Lung (tissue), 12 donors: ENCODE results near the gene RPP30. TPM values are rescaled to one million over a fixed set of nuclear protein-coding genes. Genes with fewer than 3 reads are reported as not detected.

Experiments
- ATAC-seq: fragments of 200-7000 bp; cut with Tn5 transposase; one replicate; pipeline ENCODE4 v1.9.1; 2020; ENCODE audit warnings: moderate number of reproducible peaks; ENCODE audit not compliant: insufficient read depth, low FRiP score
- DNase-seq, 3 donors: peaks; one replicate each; pipeline ENCODE4 v3.0.0-alpha.2; 2013 to 2017
- H3K27ac ChIP-seq, 2 donors: one replicate each; pipeline ENCODE4 v1.5.1; 2013; ENCODE audit warnings: mild to moderate bottlenecking in 2 of 2, moderate library complexity in 2 of 2, control low read depth in 1 of 2, inconsistent platforms in 1 of 2, low read depth in 1 of 2, low read length in 1 of 2
- H3K27me3 ChIP-seq, 3 donors: one replicate each; pipeline ENCODE4 v1.5.1; 2013; ENCODE audit warnings: low read length in 2 of 3; ENCODE audit not compliant: control insufficient read depth in 3 of 3, insufficient read depth in 3 of 3
- H3K36me3 ChIP-seq, 4 donors: one replicate each; pipeline ENCODE4 v1.5.1; 2013; ENCODE audit warnings: low read length in 4 of 4, mild to moderate bottlenecking in 1 of 4, moderate library complexity in 1 of 4; ENCODE audit not compliant: control insufficient read depth in 4 of 4, insufficient read depth in 4 of 4
- H3K4me1 ChIP-seq, 5 donors: one replicate each; pipeline ENCODE4 v1.5.1; 2013; ENCODE audit warnings: low read length in 5 of 5, mild to moderate bottlenecking in 2 of 5, moderate library complexity in 1 of 5; ENCODE audit not compliant: control insufficient read depth in 5 of 5, insufficient read depth in 5 of 5
- H3K4me3 ChIP-seq: one replicate; pipeline ENCODE4 v1.5.1; 2013; ENCODE audit warnings: mild to moderate bottlenecking, control low read depth, moderate library complexity
- H3K9ac ChIP-seq, 2 donors: one replicate each; pipeline ENCODE4 v1.5.1; 2013; ENCODE audit warnings: low read length in 2 of 2, control low read depth in 1 of 2; ENCODE audit not compliant: insufficient read depth in 1 of 2
- H3K9me3 ChIP-seq, 4 donors: one replicate each; pipeline ENCODE4 v1.5.1; 2013; ENCODE audit warnings: low read length in 3 of 4, mild to moderate bottlenecking in 1 of 4, moderate library complexity in 1 of 4; ENCODE audit not compliant: control insufficient read depth in 4 of 4, insufficient read depth in 3 of 4
- WGBS, 2 donors: extraction: QIAGEN DNeasy Blood & Tissue Kit; methylation state at CpG; one replicate each; pipeline ENCODE4 v1.1.7; 2013; 5-methylcytosine and 5-hydroxymethylcytosine counted together
- polyA plus RNA-seq, 2 donors: library from polyadenylated mRNA; stranded (reverse); fragments of 200-250 nt; gene quantifications; one replicate each; pipeline ENCODE4 v1.2.1, GENCODE V29; 2013
- total RNA-seq, 2 donors: library from RNA; depleted of rRNA in 1 of 2; stranded (reverse); fragments of >200 nt in 1 of 2; gene quantifications; one replicate each; pipeline ENCODE4 v1.2.1, GENCODE V29; 2014 to 2021
- TF ChIP-seq, protein P1 (sequence below): IDR thresholded peaks from 2 replicates; pipeline ENCODE4 v1.5.1; 2012; ENCODE audit warnings: mild to moderate bottlenecking; ENCODE audit errors: control extremely low read depth, extremely low read depth
- donor health status: control.
- donor health status: control.
- donor health status: Bipolar disorder and iron deficiency.
- donor health status: healthy.
- donor health status: DM: yes; HTN: yes; CAD: no.

The RPP30 gene
- total and polyA plus RNA-seq, 4 donors, result 20.7 to 43.5 (median 31.9) TPM

DNA sequence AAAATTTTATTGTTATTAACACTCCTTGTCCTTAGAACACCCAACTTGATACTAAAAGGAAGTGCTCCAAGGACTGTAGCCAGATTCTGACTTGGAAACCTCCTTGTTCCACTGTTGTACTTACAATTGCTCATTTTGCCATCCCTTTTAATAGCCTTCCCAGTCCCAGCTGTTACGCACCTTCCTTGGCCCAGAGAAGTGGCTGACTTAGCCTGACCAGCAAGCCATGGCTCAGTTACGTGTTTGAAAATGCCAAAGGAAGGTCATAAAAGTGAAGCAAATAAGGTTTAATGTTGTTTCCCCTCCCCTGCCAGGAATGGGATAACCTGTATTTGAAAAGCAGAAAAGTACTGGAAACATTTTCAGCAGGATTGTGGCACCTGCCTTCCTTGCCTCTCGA lies 52.8 kb downstream of the RPP30 start:
- Histone ChIP-seq H3K9ac (no peak overlapping the region), H3K27ac (no peak overlapping the region), H3K36me3 (no peaks in the 10 kb centered on the region), H3K4me1 (peaks cover 0 to 9% (median 3%) of the 10 kb centered on the region in 5 donors), H3K4me3 (no peak overlapping the region), H3K27me3 (no peaks in the 10 kb centered on the region), H3K9me3 (no peaks in the 10 kb centered on the region)
- TF ChIP-seq, protein P1, sequence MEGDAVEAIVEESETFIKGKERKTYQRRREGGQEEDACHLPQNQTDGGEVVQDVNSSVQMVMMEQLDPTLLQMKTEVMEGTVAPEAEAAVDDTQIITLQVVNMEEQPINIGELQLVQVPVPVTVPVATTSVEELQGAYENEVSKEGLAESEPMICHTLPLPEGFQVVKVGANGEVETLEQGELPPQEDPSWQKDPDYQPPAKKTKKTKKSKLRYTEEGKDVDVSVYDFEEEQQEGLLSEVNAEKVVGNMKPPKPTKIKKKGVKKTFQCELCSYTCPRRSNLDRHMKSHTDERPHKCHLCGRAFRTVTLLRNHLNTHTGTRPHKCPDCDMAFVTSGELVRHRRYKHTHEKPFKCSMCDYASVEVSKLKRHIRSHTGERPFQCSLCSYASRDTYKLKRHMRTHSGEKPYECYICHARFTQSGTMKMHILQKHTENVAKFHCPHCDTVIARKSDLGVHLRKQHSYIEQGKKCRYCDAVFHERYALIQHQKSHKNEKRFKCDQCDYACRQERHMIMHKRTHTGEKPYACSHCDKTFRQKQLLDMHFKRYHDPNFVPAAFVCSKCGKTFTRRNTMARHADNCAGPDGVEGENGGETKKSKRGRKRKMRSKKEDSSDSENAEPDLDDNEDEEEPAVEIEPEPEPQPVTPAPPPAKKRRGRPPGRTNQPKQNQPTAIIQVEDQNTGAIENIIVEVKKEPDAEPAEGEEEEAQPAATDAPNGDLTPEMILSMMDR, result no peak
- ATAC-seq, result no peak
- 91 to 92% methylated on average over 3 of the region's 3 CpGs for WGBS, 2 donors
- DNase-seq, result no peak

GRCh38 chr10:90925079-90926029 lies 53.6 kb downstream of the RPP30 start:
- 88 to 93% methylated on average over 5 of the region's 5 CpGs for WGBS, 2 donors
- no peak overlapping the region for H3K27ac ChIP-seq
- TF ChIP-seq, protein P1, result no peak

GRCh38 chr10:90927293-90927692 lies 55.5 kb downstream of the RPP30 start:
- Histone ChIP-seq H3K27ac (no peak overlapping the region), H3K4me1 (peaks cover 0 to 25% (median 14%) of the 10 kb centered on the region in 5 donors), H3K4me3 (no peak overlapping the region), H3K9ac (no peak overlapping the region), H3K36me3 (no peaks in the 10 kb centered on the region), H3K9me3 (no peaks in the 10 kb centered on the region), H3K27me3 (no peaks in the 10 kb centered on the region)
- 92 to 93% methylated on average over 2 of the region's 2 CpGs for WGBS, 2 donors
- DNase-seq, result no peak
- TF ChIP-seq, protein P1, result no peak
- ATAC-seq, result no peak

More at GRCh38 chr10:90925079-90926029, 53.6 kb downstream of the RPP30 start:
- Histone ChIP-seq H3K9ac (no peak overlapping the region), H3K27me3 (no peaks in the 10 kb centered on the region), H3K4me1 (peaks cover 2 to 16% (median 11%) of the 10 kb centered on the region in 5 donors), H3K9me3 (no peaks in the 10 kb centered on the region), H3K36me3 (no peaks in the 10 kb centered on the region), H3K4me3 (no peak overlapping the region)
- no peak for DNase-seq
- ATAC-seq, result no peak
